GM21390 (cell line): ENCODE data around the gene DOP1B.
"Not testable (repeated sequence)": the region's sequence is repeated elsewhere in the genome, so short reads cannot be mapped to it uniquely, and the experiment has no call there.

Experiments used
- ATAC-seq: cut with Tn5 transposase; IDR thresholded peaks from one replicate; pipeline ENCODE4 v1.9.1; 2021; ENCODE audit not compliant: unreplicated experiment

DOP1B gene

GRCh38 chr21:36170823-36171222 is 14.2 kb downstream of the DOP1B start:
- no peak for ATAC-seq

DNA sequence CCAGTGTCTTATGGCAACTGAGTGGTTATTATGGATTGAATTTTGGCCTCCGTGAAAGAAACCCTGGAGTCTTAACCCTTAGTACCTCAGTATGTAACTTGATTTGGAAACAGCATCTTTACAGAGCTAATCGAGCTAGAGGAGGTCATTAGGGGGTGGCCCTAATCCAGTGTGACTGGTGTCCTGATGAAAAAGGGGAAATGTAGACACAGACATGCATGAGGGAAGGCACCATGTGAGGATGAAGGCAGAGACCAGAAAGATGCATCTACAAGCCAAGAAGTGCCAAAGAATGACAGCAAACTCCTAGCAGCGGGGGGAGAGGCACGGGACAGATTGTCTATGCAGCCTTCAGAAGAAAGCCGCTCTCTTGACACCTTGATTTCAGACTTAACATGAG is 14.7 kb downstream of the DOP1B start:
- no peak for ATAC-seq

DNA sequence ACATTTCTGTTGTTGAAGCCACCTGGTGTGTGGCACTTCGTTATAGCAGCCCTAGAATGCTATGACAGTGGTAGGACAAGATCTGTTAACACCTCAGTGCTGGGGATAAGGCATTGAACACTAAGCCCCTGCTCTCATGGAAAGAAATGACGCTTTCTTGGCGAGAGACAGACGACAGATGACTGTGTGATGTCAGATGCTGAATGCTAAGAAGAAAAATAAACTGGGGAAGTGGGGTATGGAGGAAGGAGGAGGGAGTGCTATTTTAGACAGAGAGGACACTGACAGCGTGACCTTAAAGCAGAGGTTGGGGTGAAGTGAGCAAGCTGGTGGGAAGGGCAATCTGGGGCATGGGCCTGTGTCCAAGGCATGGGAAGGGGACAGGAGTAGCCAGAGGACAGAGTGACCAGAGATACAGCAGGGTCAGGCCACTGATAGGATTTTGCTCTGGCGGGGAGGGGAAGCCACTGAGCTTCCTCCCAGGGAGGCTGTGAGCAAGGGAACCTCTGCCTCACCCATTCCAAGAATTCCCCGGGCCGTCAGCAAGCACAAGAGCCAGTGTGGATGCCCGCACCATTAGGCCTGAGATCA is 15.2 kb downstream of the DOP1B start:
- ATAC-seq, result no peak

DNA sequence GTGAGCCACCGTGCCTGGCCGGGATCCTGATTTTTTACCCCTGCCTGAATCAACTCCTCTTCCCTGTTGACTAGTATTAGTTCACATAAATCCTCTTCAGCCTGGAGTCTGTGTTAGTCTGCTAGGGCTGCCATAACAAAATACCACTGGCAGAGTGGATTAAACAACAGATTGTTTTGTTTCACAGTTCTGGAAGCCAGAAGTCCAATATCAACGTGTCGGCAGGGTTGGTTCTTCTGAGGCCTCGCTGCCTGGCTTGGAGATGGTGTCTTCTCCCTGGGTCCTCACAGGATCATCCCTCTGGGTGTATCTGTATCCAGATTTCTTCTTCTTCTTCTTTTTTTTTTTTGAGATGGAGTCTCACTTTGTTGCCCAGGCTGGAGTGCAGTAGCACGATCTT is 18.2 kb downstream of the DOP1B start:
- no peak for ATAC-seq

GRCh38 chr21:36175771-36176565 is 19.3 kb downstream of the DOP1B start:
- ATAC-seq, result no peak

DNA sequence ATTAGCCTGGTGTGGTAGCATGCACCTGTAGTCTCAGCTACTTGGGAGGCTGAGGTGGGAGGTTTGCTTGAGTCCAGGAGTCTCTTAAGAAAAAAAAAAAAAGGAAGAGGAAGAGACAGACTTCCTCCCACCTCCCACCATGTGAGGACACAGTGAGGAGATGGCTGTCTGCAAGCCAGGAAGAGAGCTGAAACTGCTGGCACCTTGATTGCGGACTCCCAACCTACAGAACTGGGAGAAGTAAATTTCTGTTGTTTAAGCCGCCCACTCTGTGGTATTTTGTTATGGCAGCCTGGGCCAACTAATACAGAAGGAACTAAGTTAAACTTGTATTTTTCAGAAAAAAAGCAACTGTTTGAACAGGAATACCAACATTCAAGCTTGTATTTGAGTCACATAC is 21.7 kb downstream of the DOP1B start:
- no peak for ATAC-seq

- ATAC-seq, result no peak
Measured at GRCh38 chr21:36179145-36179544, 22.5 kb downstream of the DOP1B start.

DNA sequence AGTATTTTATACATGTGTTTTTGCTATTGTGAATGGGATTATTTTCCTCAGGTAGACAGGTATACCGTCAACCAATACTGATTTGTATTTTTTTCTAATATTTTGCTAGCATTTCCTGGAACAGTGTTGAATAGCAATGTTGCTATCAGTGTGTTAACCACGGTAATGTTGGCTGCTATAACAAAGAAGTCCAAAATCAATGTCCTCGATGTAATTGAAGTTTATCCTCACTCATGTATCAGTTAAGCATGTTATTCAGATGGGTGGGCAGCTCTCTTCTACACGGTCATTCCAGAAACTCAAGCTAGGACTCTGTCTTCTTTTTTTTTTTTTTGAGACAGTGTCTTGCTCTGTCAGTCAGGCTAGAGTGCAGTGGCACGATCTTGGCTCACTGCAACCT is 24.3 kb downstream of the DOP1B start:
- ATAC-seq, result no peak

GRCh38 chr21:36183144-36183795 is 26.6 kb downstream of the DOP1B start:
- no peak for ATAC-seq

DNA sequence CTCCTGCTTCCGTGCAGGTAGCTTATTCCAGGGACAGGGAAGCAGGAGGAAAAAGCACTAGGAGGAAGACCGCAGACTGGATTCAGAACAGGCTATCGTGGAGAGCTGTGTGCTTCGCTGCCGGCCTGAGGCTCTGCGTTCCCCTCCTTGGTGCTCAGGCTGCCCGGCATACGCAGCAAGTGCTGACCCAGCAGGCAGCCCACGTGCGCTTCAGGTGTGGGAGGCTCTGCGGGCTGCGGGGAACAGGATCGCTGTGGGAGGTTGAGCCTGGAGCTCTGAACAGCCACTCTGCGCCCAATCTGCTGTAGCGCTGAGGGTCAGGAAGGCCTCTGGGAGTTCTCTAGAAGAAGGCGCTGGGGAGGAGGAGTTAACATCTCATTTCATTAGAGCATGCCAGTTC is 27.9 kb downstream of the DOP1B start:
- no peak for ATAC-seq

DNA sequence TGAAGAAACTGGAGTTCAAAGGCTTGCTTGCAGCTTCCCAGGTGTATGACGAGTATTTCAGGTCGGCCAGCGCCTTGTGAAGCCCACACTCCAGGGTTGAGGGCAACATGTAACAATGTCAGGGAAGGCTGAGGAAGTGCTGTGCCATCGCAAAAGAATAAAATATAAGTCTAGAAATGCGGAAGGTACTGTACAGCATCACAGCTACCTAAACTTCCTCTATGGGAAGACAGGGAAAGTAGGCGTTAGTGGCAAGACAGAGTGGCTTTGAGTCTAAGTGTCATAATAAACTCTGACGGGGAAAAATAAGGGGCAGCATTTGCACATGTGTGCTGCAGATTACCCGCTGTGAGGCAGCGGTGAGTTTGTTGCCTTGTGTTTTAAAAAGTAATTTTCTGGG is 28.9 kb downstream of the DOP1B start:
- no peak for ATAC-seq

- no peak for ATAC-seq
Measured at GRCh38 chr21:36186081-36186480, 29.5 kb downstream of the DOP1B start.

DNA sequence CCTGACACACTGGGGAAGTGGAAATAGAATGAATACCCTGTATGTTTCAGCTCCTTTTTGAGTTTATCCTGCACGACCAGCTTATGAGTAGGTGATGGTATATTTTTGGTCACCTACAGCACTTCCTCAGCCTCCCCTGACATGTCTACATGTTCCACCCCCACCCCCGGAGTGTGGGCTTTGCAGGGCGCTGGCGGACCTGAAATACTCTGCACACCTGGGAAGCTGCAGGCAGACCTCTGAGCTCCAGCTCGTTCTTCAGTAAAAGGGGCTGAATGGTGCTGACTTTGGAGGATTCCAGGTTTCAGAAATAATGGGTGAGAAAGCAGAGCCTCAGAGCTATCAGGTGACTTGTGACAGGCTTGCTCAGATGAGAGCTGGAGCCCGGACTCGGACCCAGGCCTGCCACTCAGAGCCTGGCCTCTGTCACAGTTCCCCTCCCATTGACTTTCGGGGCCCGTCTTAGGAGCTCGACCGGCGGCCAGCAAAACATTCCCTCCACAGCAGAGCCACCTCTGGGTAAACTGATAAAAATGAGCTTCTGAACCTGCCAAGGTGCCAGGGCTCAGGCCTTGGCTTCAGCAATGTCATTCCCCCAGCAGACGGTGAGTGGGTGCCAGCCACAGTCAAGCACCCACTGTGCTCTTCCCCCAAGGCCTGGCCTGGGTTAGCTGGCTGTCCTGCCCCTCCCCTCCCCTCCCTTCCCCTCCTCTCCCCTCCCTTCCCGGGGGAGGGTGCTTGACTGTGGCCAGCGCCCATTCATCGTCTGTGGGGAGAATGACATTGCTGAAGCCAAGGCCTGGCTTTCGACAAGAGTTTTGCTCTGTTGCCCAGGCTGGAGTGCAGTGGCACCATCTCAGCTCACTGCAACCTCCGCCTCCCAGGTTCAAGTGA is 30.1 kb downstream of the DOP1B start:
- no peak for ATAC-seq

DNA sequence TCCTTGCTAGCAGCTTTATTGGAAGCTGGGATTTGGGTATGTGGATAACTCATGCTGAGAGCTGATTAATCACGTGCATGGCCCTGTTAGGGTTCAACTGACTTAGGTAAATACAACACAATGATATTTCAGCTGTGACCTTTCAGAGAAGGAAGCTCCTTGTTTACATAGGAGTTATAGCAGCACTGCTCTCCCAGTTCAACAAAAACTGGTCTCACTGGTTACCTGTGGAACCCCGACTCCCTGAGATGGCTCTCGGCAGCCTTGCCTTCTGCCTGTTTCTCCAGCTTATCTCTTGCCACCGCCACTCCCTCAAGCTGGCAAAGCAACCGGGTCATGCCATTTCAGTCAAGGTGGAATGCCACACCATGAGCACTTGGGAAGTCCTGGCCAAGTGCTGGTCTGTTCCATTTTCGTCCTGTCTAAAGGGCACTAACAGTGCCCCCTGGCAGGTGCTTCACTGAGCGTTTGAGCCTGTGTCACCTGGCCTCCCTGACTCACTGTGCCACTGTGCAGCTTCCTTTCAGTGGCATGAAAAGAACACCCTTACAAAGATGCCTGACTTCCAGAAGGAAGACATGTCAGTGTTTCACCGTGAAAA is 31.6 kb downstream of the DOP1B start:
- ATAC-seq, result no peak

GRCh38 chr21:36188937-36189336 is 32.3 kb downstream of the DOP1B start:
- no peak for ATAC-seq

- ATAC-seq, result no peak
Measured at GRCh38 chr21:36190736-36191135, 34.1 kb downstream of the DOP1B start.

DNA sequence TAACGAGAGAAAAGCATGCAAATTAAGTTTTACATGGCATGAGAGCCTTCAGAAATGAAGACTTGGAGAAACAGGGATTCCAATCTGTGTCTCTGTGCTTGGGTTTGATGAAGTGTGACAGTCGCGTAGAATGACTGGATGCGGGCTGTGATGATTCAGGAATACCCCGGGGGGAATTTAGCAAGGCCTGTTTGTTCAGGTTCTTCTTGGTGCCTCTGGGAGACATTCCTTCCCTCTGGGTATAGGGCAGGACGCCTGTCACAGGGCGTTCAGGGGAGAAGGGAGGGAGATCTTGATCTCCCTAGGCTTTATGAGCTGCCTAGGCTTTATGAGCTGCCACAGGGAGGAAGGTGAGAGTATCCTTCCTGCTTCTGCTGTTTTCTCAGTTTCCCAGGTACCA is 36.6 kb downstream of the DOP1B start:
- ATAC-seq, result no peak

GRCh38 chr21:36194024-36194423 is 37.4 kb downstream of the DOP1B start:
- ATAC-seq, result no peak

DNA sequence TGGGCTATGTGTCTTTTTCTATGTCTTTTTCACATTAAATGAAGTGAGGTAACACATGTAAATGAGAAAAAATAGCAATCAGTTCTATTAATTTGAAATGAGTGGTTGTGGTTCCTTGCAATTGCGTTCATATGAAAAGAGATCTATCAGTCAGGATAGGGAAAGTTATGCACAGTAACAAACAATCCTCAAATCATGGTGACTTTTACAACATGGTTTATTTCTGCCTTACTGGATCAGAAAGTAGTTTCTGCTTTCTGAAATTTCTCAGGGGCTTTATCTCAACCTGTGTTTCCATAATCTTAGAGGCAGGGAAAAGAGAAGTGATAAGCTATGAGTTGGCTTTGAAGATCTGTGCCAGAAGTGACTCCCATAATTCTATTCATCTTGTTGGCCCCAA is 39.0 kb downstream of the DOP1B start:
- no peak for ATAC-seq

DNA sequence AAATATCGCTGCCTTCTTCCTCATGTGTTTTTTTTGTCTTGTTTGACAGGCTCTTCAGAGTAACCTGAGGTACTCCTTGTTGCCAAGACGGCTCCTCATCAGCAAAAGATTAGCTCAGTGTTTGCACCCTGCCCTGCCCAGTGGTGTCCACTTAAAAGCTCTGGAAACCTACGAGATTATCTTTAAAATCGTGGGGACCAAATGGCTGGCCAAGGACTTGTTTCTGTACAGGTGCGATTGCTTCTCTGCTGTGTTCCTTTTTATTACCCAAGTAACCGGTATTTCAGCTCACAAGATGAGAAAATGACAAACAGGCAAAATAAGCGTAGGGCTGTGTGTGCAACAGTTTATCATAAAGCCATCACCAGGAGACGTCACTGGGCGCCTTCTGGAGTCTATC is 42.4 kb downstream of the DOP1B start:
- no peak for ATAC-seq

DNA sequence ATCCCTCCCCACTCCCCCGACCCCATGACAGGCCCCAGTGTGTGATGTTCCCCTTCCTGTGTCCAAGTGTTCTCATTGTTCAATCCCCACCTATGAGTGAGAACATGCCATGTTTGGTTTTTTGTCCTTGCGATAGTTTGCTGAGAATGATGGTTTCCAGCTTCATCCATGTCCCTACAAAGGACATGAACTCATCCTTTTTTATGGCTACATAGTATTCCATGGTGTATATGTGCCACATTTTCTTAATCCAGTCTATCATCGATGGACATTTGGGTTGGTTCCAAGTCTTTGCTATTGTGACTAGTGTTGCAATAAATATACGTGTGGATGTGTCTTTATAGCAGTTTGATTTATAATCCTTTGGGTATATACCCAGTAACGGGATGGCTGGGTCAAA is 43.0 kb downstream of the DOP1B start:
- ATAC-seq, result not testable (repeated sequence)
